ENCODE data around the gene PCDH9. TPM values are rescaled to one million over a fixed set of nuclear protein-coding genes. Genes with fewer than 3 reads are reported as not detected.

PCDH9 gene
- total and polyA plus RNA-seq, 2 of the 4 experiments (the other 2 are of a cell fraction): 2.2 to 10.2 TPM

GRCh38 chr13:66301006-66301405 is 929.1 kb downstream of the PCDH9 start:
- in situ Hi-C loops (cut with MboI; ENCODE audit: low sequenced_read_pairs) (no loop called here), intact Hi-C loops (cut with micrococcal nuclease) (no loop called here), dilution Hi-C loops (cut with HindIII; ENCODE audit: low sequenced_read_pairs, unreplicated experiment) (no loop called here)
- no peak overlapping the region for H3K4me2 ChIP-seq (ENCODE audit: low read depth, low read length)
- no peak overlapping the region for H2BK15ac ChIP-seq (ENCODE audit: low read depth, low read length)
- H2BK120ac ChIP-seq (ENCODE audit: low read depth, low read length): no peak overlapping the region
- H3K79me1 ChIP-seq (ENCODE audit: low read depth in 1 of 2, low read length in 2 of 2): no peaks in the 10 kb centered on the region
- ATAC-seq (ENCODE audit: low read depth): no peak
- POLR2A ChIA-PET (ENCODE audit: unreplicated experiment): no interaction called here
- no peak overlapping the region for H4K8ac ChIP-seq (ENCODE audit: low read depth in 2 of 2, low read length in 2 of 2)
- no peak overlapping the region for H2AFZ ChIP-seq (replicated peaks; ENCODE audit: low read length, poor library complexity)
- H2AK5ac ChIP-seq (ENCODE audit: low read depth, low read length): no peak overlapping the region
- H3K4me3 ChIP-seq (ENCODE audit: insufficient read depth, low read depth, low read length): no peak overlapping the region
- no peaks in the 10 kb centered on the region for H4K20me1 ChIP-seq (ENCODE audit: insufficient read depth, low read length)
- no peak overlapping the region for H3K23ac ChIP-seq (ENCODE audit: low read depth, low read length)
- H2BK5ac ChIP-seq (ENCODE audit: low read depth, low read length, poor library complexity, severe bottlenecking): no peak overlapping the region
- no peak overlapping the region for H3K18ac ChIP-seq (ENCODE audit: low read depth, low read length)
- BruUV-seq (replicated peaks): no TSS peak
- H3K9me1 ChIP-seq (ENCODE audit: insufficient read depth, low read length): no peaks in the 10 kb centered on the region
- H2BK20ac ChIP-seq (ENCODE audit: low read depth, low read length): no peak overlapping the region
- no peaks in the 10 kb centered on the region for H3K9me3 ChIP-seq (ENCODE audit: control insufficient read depth, insufficient read depth, low read length)
- no peak overlapping the region for H3K4ac ChIP-seq (ENCODE audit: low read depth, low read length)
- H3K14ac ChIP-seq (replicated peaks; ENCODE audit: low read depth, low read length): no peak overlapping the region
- H3K9ac ChIP-seq (ENCODE audit: low read depth, low read length): no peak overlapping the region
- no peak overlapping the region for H2AK9ac ChIP-seq (replicated peaks; ENCODE audit: low read depth, low read length, poor library complexity)
- no peaks in the 10 kb centered on the region for H3K4me1 ChIP-seq (ENCODE audit: control insufficient read depth, insufficient read depth, low read length)
- no peak overlapping the region for H3K27ac ChIP-seq (ENCODE audit: insufficient read depth, low read length)
- no CpG with 5 or more reads among the region's 1 CpG for WGBS, 2 experiments (ENCODE audit: extremely low coverage in 2 of 2, insufficient read length in 1 of 2)
- CTCF ChIA-PET: no interaction called here
- H3K27me3 ChIP-seq (ENCODE audit: control insufficient read depth, insufficient read depth, low read length): no peaks in the 10 kb centered on the region
- no peak overlapping the region for H4K91ac ChIP-seq (ENCODE audit: insufficient read depth, low read depth, low read length)
- DNase-seq: no peak
- no peak overlapping the region for H3K56ac ChIP-seq (ENCODE audit: extremely low read depth, insufficient read depth, low read length)
- TF ChIP-seq RAD21 (IDR thresholded peaks at IDR 0.05; ENCODE audit: low read length): no peak
- no peak for TF ChIP-seq MAFK (IDR thresholded peaks at IDR 0.05; ENCODE audit: low read depth, low read length)
- TF ChIP-seq POLR2A (IDR thresholded peaks at IDR 0.05; ENCODE audit: low read depth, low read length): no peak
- TF ChIP-seq RFX5 (IDR thresholded peaks at IDR 0.05; ENCODE audit: low read depth, low read length): no peak
- TF ChIP-seq FOS (IDR thresholded peaks at IDR 0.05; ENCODE audit: low read depth, low read length): no peak
- no peak for TF ChIP-seq ELK1 (IDR thresholded peaks at IDR 0.05; ENCODE audit: borderline replicate concordance, low read depth, low read length)
- TF ChIP-seq NFE2L2 (IDR thresholded peaks at IDR 0.05; ENCODE audit: low read depth, low read length): no peak
- TF ChIP-seq MXI1 (IDR thresholded peaks at IDR 0.05; ENCODE audit: borderline replicate concordance, low read depth, low read length): no peak
- no peak for TF ChIP-seq CTCF (conservative IDR thresholded peaks at IDR 0.05; ENCODE audit: low read depth, low read length)
- TF ChIP-seq RCOR1 (IDR thresholded peaks at IDR 0.05; ENCODE audit: insufficient replicate concordance, low read length): no peak
- no peak for TF ChIP-seq SMC3 (IDR thresholded peaks at IDR 0.05; ENCODE audit: low read depth, low read length)
- no peak for TF ChIP-seq CEBPB (IDR thresholded peaks at IDR 0.05; ENCODE audit: low read depth, low read length)
- TF ChIP-seq CHD1 (IDR thresholded peaks at IDR 0.05; ENCODE audit: low read depth, low read length): no peak
- TF ChIP-seq USF2 (IDR thresholded peaks at IDR 0.05; ENCODE audit: low read depth, low read length): no peak
- TF ChIP-seq BHLHE40 (IDR thresholded peaks at IDR 0.05; ENCODE audit: low read depth, low read length): no peak
- TF ChIP-seq MAZ (IDR thresholded peaks at IDR 0.05; ENCODE audit: borderline replicate concordance, low read depth, low read length): no peak
- no peaks in the 10 kb centered on the region for H3K36me3 ChIP-seq (ENCODE audit: control insufficient read depth, insufficient read depth, low read length)
- H4K5ac ChIP-seq (ENCODE audit: low read depth, low read length): no peak overlapping the region

All from IMR-90 (cell line).